GM20431 (cell line): ENCODE measurements around the gene ABCD1.
"Not testable (repeated sequence)": the region's sequence is repeated elsewhere in the genome, so short reads cannot be mapped to it uniquely, and the experiment has no call there.

Experiments
- in situ Hi-C: fragments of 300-500 bp; cut with MseI, MboI; formaldehyde crosslinking; loops from one replicate; pipeline ENCODE4 v1.15.0; 2020; ENCODE audit warnings: low sequenced_read_pairs; ENCODE audit not compliant: unreplicated experiment

The ABCD1 gene

DNA sequence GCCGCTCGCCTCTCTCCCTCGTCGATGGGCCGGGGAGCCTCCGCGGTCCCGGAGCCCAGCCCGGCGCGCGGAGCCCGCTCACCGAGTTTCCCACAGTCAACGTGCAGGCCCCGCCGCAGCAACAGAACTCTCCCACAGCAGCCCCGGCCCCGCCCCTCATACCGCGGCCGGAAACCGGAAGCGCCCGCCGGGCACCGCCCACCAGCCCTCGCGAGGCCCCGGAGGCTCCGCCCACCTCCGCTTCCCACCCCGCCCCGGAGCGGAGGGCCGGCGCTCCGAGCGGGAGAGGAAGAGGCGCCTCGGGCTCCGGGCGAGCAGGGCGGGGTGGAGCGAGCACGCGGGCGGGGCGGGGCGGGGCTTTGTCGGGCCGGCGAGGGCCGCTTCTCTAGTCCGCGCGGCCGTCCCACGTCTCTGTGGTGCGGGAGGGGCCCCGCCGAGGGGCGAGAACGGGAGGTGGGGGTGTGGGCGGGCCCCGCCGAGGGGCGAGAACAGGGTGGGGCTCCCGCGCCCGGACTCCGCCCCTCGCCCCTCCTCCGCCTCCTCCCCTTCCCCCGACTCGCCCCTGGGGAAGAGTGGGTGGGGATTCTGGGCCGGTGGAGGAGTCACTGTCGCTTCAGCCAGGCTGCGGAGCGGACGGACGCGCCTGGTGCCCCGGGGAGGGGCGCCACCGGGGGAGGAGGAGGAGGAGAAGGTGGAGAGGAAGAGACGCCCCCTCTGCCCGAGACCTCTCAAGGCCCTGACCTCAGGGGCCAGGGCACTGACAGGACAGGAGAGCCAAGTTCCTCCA, at the start of gene ABCD1, which contains the start of gene BCAP31:
Gene ABCD1, plus strand, starts transcription at position 605 of the 787 bp plus-strand sequence. CDS start 411 bp downstream, outside the sequence.
Gene BCAP31, minus strand, starts transcription at position 136 of the 787 bp plus-strand sequence. CDS start 1,143 bp downstream, outside the sequence.
- in situ Hi-C loops, result no loop called here

DNA sequence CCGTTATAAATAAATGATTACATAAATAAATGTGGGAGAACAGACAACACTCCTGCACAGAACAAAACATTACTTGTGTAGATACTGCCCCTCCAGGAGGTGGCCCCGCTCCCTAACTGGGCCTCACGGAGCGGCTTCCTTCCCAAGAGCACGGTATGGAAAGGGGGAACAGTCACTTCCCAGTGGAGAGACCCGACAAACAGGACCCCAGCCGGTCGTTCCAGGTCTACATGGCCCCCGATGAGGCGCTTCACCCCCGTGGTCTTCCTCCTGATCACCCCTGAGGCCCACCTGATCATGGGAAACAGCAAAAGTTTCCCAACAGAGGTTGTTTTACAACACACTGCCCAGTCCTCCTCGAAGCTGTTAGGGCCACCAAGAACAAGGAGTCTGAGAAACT, 43.5 kb upstream of the ABCD1 start:
- in situ Hi-C loops, result no loop called here

DNA sequence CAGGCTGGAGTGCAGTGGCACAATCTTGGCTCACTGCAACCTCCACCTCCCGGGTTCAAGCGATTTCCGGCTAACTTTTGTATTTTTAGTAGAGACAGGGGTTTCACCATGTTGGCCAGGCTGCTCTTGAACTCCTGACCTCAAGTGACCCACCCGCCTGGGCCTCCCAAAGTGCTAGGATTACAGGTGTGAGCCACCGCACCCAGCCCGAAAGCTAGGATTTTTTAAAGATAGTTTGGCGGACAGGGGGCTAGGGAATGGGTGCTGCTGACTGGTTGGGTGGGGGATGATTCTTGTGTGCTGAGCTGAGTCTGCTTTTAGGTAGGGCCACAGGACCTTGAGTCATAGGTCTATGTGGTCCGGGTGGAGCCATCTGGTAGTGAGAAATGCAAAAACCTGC, 41.2 kb upstream of the ABCD1 start:
- in situ Hi-C loops, result not testable (repeated sequence)

DNA sequence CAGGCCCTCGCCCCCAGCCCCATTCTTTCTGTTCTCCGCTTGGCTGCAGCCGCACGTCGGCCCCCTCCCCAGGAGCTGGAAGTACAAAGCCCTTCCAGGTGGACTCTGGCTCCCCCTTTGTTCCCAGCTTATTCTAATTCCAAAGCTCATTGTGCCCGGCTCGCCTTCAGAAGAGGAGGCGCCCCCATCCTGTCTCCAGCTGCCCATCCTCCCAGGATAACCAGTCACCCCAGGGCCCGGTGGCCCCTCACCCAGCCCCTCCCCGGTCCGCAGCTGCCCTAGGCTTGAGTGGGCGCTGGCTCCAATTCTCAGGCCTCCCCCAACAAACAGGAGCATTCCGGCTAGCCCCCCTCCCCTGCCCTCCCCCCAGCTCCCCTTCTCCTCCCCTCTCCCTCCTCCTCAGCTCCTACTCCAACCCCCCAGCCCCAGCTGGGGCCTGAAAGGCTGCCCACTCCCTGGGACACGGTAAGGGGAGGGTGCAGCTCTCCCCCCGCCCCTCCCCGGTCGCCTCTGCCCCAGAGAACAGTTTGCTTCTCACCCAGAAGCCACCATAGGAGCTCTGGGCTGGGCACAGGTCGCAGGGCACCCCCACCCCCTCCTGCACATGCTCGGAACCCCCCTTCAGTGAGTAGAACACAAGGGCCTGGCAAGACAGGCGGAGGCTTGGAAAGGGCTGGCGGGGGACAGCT, 40.0 kb upstream of the ABCD1 start:
- in situ Hi-C loops, result no loop called here

DNA sequence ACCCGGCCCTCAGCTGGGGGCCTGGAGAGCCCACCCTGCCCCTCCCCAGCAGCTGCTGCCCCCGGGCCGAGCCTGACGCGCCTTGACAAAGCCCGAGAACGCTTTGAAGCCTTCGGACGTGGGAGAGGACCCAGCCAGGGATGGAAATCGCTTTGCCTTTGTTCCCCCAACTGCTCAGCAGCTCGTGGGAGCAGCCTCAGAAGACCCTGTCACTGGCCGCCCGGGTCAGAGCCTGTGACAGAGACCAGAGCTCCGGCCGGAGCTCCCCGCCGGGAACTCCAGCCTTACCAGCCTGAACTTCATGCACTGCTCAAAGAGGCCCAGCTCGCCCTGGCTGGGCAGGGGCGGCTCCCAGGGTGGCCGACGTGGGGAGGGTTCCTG, 39.5 kb upstream of the ABCD1 start:
- in situ Hi-C loops, result no loop called here

DNA sequence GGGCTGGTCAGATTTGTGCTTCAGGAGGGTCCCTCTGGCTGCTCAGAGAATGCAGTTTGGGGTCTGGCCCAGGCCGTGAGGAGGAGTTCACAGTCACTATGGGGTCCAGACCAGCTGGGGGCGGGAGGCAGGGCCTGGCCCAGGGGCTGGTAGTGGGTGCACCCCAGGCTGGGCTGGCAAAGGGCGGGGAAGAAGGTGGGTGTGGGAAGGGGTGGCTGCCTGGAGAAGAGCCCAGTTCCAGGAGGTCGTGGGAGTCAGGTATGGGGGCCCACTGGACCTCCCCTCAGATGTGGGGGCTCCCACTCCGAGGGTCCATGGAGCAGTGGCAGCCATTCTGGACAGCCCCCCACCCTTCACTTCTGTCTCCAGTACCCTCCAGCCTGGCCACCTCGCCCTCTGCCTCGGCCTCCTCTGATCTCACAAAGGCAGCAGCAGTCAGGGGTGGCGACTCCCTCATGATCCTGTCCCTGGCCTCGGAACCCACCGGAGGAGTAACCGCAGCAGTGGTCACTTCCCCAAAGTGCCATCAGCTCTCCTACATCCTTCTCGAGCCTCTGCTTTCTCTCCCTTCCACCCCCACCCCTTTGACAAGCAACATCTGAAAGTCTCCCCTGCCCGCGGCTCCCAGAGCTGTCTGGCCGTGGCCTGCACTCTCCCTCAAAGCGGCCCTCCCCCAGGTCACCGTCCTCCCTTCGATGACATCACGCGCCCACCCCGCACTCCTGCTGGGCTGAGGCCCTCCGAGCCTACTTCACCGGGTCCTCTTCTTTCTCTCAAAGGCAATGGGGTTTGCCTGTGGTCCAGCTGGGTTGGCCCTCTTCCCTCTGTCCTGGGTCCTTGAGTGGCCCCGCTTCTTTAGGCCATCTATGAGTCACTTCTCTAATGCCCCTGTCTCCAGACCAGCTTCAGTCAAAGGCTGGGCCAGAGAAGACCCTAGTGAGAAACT, 38.6 kb upstream of the ABCD1 start:
- in situ Hi-C loops, result no loop called here

DNA sequence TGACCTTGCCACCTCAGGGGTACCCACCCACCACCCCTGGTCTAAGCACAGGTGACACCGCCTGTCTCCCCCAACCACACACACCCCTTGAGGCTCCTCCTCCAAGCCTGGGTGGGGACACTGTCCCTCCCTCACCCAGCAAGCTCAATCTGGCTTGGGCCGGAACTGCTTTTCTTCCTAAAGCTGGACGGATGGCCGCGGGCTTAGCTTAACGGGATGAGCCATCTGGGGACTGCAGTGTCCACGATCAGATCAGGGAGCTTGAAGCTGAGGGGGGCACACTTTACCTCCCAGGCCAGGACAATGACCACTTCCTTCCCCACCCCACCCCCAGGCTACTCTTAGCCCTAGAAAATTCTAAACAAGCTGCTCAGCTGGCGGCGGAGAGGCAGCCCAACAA, 37.9 kb upstream of the ABCD1 start:
- in situ Hi-C loops, result no loop called here

DNA sequence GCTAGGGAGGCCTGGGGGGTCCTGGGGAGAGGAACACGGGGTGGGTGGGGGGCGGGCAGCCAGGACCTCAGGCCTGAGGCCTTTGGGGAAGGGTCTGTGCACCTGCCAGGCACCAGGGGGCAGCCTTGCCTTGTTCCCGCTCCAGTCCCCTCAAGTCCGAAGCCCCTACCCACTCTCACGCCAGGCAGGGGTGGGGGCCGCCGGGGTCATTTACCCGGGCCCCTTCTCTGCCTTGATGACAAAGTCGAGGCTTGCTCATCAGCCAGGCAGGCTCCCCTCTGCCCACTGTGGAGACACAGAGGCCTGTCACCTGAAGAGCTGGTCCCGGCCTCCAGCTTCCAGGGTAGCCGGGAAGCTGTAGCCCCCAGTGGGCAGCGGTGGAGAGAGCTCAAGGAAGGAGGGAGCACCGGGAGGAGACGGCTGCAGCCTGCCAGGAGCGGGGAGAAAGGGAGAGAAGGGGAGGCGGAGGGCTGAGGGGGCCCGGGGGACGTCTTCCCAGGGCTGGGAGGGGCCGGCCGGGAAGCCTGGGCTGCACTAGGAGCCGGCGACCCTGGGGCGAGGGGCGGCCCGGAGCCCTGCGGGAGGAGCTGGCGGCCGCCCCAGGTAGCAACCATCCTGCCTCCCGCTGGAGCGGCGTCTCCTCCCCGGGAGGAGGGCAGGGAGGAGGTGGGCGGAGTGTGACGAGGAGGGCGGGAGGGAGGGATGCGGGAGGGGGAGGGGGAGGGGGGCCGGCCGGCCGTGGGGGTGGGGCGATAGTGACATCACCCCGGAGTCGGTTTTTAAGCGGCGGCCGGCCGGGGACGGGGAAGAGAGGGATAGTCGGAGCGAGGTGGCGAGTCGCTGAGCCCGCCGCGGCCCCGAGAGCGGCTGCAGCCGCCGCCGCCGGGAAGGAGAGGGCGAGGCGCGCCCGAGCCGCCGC, 37.3 kb upstream of the ABCD1 start, which contains the start of gene SLC6A8:
Gene SLC6A8, plus strand, starts transcription at position 806 of the 919 bp plus-strand sequence. CDS start 649 bp downstream, outside the sequence.
- in situ Hi-C loops, result no loop called here

DNA sequence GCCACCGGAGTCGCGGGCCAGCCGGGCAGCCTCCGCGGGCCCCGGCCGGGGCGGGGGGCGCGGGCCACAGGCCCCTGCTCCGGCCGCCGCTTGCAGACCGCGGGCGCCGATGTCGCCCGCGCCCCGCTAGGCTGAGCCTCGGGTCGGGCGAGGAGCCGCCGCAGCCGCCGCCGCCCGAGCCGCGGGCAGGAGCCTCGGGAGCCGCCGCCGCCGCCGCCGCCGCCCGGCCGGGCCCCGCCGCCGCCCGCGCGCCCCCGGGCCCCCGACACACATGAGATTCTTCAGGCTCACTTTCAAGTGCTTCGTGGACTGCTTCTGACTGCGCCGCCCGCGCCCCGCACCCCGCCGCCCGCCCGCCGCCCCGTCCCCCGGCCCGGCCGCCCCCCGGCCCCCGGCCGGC, 36.6 kb upstream of the ABCD1 start:
- in situ Hi-C loops, result no loop called here

DNA sequence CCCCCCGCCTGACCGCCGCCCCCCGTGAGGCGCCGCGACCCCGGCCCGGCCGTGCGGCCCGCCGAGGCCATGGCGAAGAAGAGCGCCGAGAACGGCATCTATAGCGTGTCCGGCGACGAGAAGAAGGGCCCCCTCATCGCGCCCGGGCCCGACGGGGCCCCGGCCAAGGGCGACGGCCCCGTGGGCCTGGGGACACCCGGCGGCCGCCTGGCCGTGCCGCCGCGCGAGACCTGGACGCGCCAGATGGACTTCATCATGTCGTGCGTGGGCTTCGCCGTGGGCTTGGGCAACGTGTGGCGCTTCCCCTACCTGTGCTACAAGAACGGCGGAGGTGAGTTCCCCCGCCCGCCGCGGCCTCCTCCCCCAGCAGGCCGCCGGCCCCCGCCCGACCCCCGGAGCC, 36.1 kb upstream of the ABCD1 start:
- in situ Hi-C loops, result no loop called here

DNA sequence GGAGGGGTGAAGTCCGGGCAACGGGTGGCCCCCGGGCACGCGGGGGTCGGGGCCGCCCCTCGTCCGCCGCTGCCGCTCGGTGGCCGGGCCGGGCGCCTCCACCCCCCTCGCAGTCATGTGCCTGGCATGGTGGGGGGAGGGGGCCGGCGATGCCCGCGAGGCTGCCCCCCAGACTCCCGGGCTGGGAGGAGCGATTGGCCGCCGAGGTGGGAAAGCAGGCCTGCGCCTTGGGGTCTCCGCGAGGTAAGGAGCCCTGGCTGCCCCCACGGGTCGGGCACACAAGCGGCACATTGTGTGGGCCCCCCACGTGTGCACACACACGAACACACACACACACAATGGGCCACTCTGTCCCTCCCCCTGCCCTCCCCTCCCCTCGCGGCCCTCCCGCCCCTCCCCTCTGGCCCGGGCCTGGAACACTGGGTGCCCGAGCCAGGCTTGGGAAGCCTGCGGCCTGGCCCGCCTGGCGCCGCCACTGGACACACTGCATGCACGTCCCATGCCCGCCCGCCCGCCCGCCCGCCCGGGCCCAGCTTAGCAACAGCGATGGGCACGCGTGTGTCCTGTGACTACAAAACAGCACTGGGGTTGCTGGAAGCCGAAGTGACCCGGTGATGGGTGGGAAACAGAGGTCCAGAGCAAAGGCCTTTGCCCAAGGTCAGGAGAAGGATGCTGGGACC, 35.6 kb upstream of the ABCD1 start:
- in situ Hi-C loops, result no loop called here

DNA sequence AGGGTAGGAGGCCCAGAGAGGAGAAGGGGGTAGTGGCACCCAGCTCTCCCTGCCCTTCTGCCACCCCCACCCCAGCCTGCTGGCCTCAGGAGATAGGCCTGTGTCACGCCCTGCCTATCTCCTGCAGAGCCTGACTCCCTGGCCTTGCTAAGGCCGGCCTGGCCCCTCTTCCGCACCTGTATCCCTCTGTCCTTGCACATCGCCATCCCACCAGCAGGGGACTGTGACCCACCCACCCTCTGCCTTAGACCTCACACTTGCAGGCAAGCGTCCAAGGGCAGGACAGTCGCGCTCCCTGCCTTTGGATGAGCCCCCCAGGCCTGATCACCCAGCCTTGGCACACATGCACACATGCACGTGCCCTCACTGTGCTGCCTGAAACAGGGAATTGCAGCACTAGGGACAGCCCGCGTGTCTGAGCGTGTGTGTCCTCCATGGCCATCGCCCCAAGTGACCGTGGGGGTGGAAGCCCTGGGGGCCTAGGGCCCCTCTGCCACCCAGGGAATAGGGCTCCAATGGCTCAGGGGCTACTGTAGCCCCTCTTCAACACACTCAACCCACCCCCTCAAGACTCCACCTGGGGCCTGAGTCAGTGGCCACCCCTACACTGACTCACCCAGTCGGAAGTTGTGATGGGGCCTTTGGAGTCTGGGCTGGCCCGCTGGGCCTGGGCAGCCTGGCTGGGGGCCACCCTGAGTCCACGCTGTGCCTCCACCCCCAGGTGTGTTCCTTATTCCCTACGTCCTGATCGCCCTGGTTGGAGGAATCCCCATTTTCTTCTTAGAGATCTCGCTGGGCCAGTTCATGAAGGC, 34.8 kb upstream of the ABCD1 start:
- in situ Hi-C loops, result no loop called here

DNA sequence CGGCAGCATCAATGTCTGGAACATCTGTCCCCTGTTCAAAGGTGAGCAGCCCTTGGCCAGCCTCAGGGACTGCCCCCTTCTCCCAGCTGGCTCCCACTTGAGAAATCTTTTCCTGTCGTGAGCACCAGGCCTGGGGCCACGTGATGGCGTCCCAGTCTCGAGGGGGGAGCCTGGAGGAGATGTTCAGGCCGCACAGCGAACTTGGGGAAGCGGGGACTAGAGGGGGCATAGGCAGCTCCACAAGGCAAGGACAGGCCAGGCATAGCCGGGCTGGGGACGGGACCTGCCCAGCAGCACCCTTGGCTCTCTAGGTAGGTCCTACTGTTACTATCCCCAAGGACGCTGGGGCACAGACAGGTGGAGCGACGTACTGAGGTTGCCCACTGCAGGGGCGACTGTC, 34.2 kb upstream of the ABCD1 start:
- in situ Hi-C loops, result no loop called here

DNA sequence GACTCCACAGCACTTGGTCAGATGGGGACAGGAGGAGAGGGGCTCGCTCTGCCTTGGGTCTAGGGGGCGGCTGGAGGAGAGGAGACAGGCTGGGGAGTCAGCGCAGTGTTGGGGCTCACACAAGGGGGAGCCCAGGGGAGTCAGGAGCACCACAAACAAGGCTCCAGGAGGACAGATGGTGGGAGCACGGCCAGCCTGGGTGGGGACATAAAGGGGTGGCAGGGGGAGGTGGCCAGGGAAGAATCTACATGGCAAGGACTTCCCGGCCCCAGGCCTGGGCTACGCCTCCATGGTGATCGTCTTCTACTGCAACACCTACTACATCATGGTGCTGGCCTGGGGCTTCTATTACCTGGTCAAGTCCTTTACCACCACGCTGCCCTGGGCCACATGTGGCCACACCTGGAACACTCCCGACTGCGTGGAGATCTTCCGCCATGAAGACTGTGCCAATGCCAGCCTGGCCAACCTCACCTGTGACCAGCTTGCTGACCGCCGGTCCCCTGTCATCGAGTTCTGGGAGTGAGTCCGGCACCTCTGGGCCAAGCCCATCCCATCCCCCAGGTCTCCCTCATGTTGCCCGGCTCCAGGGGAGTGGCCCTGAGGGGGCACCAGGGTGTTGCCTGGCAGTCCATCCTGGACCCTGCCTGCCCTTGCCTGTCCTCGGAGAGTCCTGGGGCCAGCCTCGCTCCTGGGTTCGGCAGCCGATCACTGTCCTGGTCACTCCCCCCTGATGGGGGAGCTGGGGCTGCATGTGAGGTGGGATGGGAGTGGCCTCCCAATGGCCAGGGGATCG, 33.4 kb upstream of the ABCD1 start:
- in situ Hi-C loops, result not testable (repeated sequence)

DNA sequence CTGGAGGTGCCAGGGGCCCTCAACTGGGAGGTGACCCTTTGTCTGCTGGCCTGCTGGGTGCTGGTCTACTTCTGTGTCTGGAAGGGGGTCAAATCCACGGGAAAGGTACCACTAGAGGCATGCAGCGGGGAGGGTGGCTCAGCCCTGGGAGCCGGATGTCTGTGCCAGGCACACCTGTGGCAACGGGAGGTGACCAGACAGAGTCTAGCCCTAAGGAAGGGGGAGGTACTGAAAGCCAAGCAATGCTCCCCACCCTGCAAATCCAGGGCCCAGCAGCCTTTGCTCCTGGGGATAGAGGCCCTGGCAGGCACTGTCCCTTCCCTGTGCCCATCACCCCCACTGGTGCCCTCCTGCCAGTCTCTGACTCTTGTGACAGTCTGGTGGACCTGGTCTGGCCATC, 32.7 kb upstream of the ABCD1 start:
- in situ Hi-C loops, result no loop called here

DNA sequence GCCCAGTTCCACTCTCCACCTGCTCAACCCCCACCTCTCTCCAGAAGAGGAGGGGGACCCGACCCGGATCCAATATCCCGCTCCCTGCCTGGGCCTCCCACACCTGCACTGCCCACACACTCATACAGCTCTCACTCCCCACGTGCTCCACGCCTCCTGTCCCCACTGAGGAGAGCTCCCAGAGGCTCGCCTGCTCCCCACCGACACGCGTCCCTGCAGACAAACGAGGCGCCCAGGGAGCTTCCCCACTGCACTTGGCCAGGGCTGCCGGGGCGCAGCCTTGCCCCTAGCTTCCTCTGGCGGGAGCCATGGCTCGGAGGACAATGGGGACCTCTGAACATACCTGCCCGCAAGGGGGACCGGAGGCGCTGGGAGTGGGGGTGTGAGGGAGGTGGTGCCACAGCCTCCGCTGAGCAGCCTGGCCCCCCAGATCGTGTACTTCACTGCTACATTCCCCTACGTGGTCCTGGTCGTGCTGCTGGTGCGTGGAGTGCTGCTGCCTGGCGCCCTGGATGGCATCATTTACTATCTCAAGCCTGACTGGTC, 32.0 kb upstream of the ABCD1 start:
- in situ Hi-C loops, result no loop called here
